Measurements from ENCODE around the gene DHCR7.

DHCR7 gene

DNA sequence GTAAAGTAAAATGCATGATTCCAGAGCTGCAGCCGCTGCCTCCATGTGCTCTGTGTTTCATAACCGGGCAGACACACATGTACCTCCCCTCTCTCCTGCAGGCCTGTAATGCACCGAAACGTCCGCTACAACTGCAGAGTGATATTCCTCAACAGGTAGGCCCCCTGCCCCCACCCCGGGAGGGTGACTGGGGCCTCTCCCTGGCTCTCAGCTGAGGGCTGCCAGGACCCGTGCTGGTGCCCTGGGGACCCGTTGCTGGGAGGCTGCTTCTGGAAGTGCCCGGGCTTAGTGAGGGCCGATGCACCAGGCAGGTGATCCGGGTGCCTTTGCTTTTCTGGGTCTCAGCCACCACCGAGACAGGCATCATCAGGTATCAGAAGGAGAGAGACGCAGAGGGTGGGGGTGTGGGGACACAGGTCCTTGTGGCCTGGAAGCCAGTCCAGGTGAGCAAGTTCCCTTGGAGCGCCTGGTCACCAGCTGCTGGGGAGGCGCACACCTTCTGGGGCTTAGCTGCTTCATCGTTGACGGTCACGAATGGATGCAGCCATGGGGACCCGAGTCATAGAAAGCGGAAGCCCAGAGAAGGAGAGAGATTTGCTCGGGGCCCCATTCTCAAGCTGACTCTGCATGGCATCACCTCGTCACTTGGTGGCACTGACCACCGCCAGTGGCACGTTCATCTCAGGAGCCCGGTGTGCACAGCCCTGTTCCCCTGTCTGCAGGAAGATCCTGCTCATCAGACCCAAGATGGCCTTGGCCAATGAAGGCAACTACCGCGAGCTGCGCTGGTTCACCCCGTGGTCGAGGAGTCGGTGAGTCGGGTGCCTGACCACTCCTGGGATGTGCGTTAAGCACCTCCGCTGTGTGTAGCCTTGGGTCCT lies 15.4 kb upstream of the DHCR7 start:
- no peak for TF ChIP-seq ZNF274 (IDR thresholded peaks at IDR 0.05; ENCODE audit: low read depth, low read length)
- no peak for TF ChIP-seq YY1 (IDR thresholded peaks at IDR 0.05; ENCODE audit: insufficient read depth, insufficient read length)
- no peak for TF ChIP-seq SUZ12 (IDR thresholded peaks at IDR 0.05; ENCODE audit: extremely low read depth, insufficient read depth, insufficient read length)
- Histone ChIP-seq H3K4me3 (ENCODE audit: insufficient read length, low read depth) (no peak overlapping the region), H3K9me3 (ENCODE audit: insufficient read depth, low read length) (0 out of 2 replicates have a peak, but pooled peaks cover 9% of the 10 kb centered on the region), H3K9ac (ENCODE audit: insufficient read length, low read depth) (no peak overlapping the region), H3K36me3 (ENCODE audit: insufficient read depth, insufficient read length, low read length) (peaks cover 62% of the 10 kb centered on the region), H3K27me3 (ENCODE audit: insufficient read depth, insufficient read length) (no peaks in the 10 kb centered on the region), H3K4me1 (ENCODE audit: insufficient read depth, insufficient read length) (no peaks in the 10 kb centered on the region)
- DNase-seq (ENCODE audit: low read depth, low spot score) = no peak

DNA sequence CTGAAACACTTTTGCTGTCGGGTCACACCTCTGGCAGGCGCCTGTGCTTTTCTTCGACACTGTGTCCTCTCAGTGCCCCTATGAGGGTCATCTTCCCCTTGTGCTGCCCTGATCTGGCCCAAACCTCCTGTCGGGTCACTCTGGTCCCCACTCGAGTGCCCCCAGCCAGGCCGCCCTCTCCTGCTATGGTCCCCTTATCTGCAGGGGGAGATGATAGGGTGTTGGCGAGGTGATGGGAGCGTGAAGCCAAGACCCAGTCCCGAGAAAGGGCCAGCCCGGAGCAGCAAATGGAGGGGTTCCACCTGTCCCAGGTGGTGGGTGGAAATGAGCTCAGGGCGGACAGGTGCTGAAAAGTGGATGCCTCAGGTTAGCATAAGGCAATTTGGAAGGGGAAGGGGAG lies 14.5 kb upstream of the DHCR7 start:
- no peak for DNase-seq (ENCODE audit: low read depth, low spot score)
- 0 out of 2 replicates have a peak, but pooled peaks cover 2% of the 10 kb centered on the region for H3K9me3 ChIP-seq (ENCODE audit: insufficient read depth, low read length)
- TF ChIP-seq SUZ12 (IDR thresholded peaks at IDR 0.05; ENCODE audit: extremely low read depth, insufficient read depth, insufficient read length) (no peak), ZNF274 (IDR thresholded peaks at IDR 0.05; ENCODE audit: low read depth, low read length) (no peak), YY1 (IDR thresholded peaks at IDR 0.05; ENCODE audit: insufficient read depth, insufficient read length) (no peak)
- peaks cover 67% of the 10 kb centered on the region for H3K36me3 ChIP-seq (ENCODE audit: insufficient read depth, insufficient read length, low read length)
- H3K27me3 ChIP-seq (ENCODE audit: insufficient read depth, insufficient read length) = no peaks in the 10 kb centered on the region
- H3K4me3 ChIP-seq (ENCODE audit: insufficient read length, low read depth) = no peak overlapping the region
- no peak overlapping the region for H3K9ac ChIP-seq (ENCODE audit: insufficient read length, low read depth)
- no peaks in the 10 kb centered on the region for H3K4me1 ChIP-seq (ENCODE audit: insufficient read depth, insufficient read length)

DNA sequence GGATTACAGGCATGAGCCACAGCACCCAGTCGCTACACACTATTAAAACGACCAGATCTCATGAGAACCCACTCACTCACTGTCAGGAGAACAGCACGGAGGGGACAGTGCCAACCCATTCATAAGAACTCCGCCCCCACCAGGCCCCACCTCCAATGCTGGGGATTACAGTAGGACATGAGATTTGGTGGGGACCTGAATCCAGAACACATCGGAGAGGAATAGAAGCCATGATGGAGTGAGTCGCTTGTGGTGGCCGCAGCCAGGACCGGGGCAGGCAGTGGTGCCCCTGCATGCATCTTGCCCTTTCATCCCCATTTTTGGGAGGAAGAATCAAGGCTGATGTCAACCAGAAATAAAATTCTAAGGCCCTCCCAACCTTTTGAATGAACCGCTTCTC lies 13.5 kb upstream of the DHCR7 start:
- H3K27me3 ChIP-seq (ENCODE audit: insufficient read depth, insufficient read length) = no peaks in the 10 kb centered on the region
- DNase-seq (ENCODE audit: low read depth, low spot score) = no peak
- H3K4me3 ChIP-seq (ENCODE audit: insufficient read length, low read depth) = no peak overlapping the region
- no peaks in the 10 kb centered on the region for H3K9me3 ChIP-seq (ENCODE audit: insufficient read depth, low read length)
- no peak overlapping the region for H3K9ac ChIP-seq (ENCODE audit: insufficient read length, low read depth)
- H3K4me1 ChIP-seq (ENCODE audit: insufficient read depth, insufficient read length) = no peaks in the 10 kb centered on the region
- H3K36me3 ChIP-seq (ENCODE audit: insufficient read depth, insufficient read length, low read length) = peaks cover 65% of the 10 kb centered on the region
- TF ChIP-seq ZNF274 (IDR thresholded peaks at IDR 0.05; ENCODE audit: low read depth, low read length) = no peak
- no peak for TF ChIP-seq YY1 (IDR thresholded peaks at IDR 0.05; ENCODE audit: insufficient read depth, insufficient read length)
- no peak for TF ChIP-seq SUZ12 (IDR thresholded peaks at IDR 0.05; ENCODE audit: extremely low read depth, insufficient read depth, insufficient read length)

DNA sequence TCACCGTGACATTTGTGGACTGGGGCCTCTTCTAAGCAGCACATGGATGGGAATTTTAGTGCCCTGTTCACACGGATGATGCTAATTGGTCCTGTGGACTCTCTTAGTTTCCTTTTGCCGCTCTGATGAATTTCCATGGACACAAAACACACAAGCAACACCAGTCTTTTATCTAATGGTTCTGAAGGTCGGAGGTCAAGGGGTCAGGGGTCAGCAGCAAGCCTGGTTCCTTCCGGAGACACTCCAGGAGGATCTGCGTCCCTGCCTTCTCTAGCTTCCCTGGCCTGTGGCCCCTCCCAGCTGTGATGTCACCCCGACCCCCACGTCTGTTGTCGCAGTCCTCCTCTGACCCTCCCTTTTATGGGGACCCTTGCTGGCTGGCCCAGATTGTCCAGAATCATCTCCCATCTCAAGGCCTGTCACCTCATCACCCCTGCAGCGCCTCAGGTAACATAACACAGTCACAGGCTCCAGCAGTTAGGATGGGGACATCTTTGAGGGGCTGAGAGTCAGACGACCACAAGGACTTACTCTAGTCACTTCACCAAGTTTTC lies 11.7 kb upstream of the DHCR7 start:
- no peak overlapping the region for H3K9ac ChIP-seq (ENCODE audit: insufficient read length, low read depth)
- no peak for DNase-seq (ENCODE audit: low read depth, low spot score)
- H3K27me3 ChIP-seq (ENCODE audit: insufficient read depth, insufficient read length) = no peaks in the 10 kb centered on the region
- no peaks in the 10 kb centered on the region for H3K9me3 ChIP-seq (ENCODE audit: insufficient read depth, low read length)
- no peak for TF ChIP-seq ZNF274 (IDR thresholded peaks at IDR 0.05; ENCODE audit: low read depth, low read length)
- H3K4me1 ChIP-seq (ENCODE audit: insufficient read depth, insufficient read length) = no peaks in the 10 kb centered on the region
- H3K36me3 ChIP-seq (ENCODE audit: insufficient read depth, insufficient read length, low read length) = peaks cover 74% of the 10 kb centered on the region
- no peak overlapping the region for H3K4me3 ChIP-seq (ENCODE audit: insufficient read length, low read depth)

DNA sequence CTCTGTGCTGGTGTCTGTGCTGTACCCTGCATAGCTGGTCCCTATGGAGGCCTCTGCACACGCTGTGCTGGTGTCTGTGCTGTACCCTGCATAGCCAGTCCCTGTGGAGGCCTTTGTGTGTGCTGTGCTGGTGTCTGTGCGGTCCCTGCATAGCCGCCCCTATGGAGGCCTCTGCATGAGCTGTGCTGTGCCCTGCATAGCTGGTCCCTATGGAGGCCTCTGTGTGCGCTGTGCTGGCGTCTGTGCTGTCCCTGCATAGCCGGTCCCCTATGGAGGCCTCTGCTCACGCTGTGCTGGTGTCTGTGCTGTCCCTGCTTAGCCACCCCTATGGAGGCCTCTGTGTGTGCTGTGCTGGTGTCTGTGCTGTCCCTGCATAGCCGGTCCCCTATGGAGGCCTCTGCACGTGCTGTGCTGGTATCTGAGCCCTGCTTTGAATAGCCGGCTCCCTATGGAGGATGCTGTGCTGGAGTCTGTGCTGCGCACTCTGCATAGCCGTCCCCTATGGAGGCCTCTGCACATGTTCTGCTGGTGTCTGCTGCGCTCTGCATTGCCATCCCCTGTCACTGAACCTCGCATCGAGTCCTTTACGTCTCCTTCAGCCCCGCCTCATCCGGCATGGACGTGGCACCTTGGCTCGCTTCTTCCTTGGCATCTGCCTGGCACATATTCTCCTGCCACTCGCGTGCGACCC lies 11.0 kb upstream of the DHCR7 start:
- TF ChIP-seq YY1 (IDR thresholded peaks at IDR 0.05; ENCODE audit: insufficient read depth, insufficient read length) (no peak), SUZ12 (IDR thresholded peaks at IDR 0.05; ENCODE audit: extremely low read depth, insufficient read depth, insufficient read length) (no peak), ZNF274 (IDR thresholded peaks at IDR 0.05; ENCODE audit: low read depth, low read length) (no peak)
- Histone ChIP-seq H3K9me3 (ENCODE audit: insufficient read depth, low read length) (no peaks in the 10 kb centered on the region), H3K36me3 (ENCODE audit: insufficient read depth, insufficient read length, low read length) (peaks cover 78% of the 10 kb centered on the region), H3K4me3 (ENCODE audit: insufficient read length, low read depth) (no peak overlapping the region), H3K9ac (ENCODE audit: insufficient read length, low read depth) (no peak overlapping the region), H3K4me1 (ENCODE audit: insufficient read depth, insufficient read length) (no peaks in the 10 kb centered on the region), H3K27me3 (ENCODE audit: insufficient read depth, insufficient read length) (no peaks in the 10 kb centered on the region)
- DNase-seq (ENCODE audit: low read depth, low spot score) = no peak

DNA sequence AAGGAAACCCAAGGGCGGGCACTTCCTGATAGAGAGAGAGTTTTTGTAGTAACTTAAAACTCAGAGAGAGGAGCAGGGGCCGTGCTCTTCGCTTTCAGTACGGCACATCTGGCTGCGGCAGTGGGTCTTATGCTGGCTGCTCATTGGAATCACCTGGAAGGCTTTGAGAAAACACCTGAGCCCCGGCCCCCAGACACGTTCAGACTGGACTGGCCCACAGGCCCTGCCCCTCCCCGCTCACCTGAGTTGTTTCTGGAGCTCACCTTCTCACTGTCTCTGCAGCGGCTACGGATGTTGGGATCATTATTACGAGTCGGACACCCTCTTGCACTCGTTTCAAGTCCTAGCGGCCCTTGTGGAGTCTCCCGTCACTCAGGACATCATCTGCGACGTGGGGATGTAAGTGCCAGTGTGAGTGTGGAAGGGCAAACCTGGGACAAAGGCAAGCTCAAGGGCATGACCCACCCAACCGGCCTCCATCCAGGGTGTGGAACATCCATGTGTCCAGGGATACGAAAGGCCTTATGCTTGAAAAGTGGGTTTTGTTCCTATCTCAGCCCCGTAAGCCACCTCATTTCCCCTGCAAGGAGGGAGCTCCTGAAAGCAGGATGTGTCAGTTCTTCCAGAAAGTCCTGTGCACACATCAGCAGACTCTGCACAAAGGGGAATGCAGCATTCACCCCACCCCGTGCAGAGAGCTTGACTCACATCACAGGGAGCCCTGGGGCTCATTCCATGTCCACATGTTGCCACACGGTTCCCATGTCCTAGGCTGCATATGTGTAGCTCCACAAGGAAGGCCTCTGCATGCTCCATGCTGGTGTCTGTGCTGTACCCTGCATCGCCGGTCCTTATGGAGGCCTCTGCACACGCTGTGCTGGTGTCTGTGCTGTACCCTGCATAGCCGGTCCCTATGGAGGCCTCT lies 10.2 kb upstream of the DHCR7 start:
- no peak for TF ChIP-seq ZNF274 (IDR thresholded peaks at IDR 0.05; ENCODE audit: low read depth, low read length)
- no peak for TF ChIP-seq SUZ12 (IDR thresholded peaks at IDR 0.05; ENCODE audit: extremely low read depth, insufficient read depth, insufficient read length)
- TF ChIP-seq YY1 (IDR thresholded peaks at IDR 0.05; ENCODE audit: insufficient read depth, insufficient read length) = no peak

More for the DNA sequence above, 10.2 kb upstream of the DHCR7 start:
- DNase-seq (ENCODE audit: low read depth, low spot score) = no peak
- H3K27me3 ChIP-seq (ENCODE audit: insufficient read depth, insufficient read length) = no peaks in the 10 kb centered on the region
- peaks cover 72% of the 10 kb centered on the region for H3K36me3 ChIP-seq (ENCODE audit: insufficient read depth, insufficient read length, low read length)
- H3K9me3 ChIP-seq (ENCODE audit: insufficient read depth, low read length) = no peaks in the 10 kb centered on the region
- no peak overlapping the region for H3K9ac ChIP-seq (ENCODE audit: insufficient read length, low read depth)
- no peaks in the 10 kb centered on the region for H3K4me1 ChIP-seq (ENCODE audit: insufficient read depth, insufficient read length)
- H3K4me3 ChIP-seq (ENCODE audit: insufficient read length, low read depth) = no peak overlapping the region
